ENCODE measurements around the gene DNAH10.

DNA sequence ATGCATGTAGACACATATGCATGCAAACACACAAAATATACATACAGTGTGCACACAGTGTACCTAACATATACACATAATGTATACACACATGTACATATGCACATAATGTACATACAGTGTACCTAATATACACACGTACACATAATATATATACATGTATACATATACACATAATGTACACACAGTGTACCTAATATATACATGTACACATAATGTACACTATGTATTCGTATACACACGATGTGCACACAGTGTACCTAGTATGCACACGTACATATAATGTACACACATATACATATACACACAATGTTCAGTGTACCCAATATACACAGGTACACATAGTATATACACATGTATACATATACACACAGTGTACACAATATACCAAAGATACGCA, 70.0 kb downstream of the DNAH10 start:
- TF ChIP-seq, protein P1, sequence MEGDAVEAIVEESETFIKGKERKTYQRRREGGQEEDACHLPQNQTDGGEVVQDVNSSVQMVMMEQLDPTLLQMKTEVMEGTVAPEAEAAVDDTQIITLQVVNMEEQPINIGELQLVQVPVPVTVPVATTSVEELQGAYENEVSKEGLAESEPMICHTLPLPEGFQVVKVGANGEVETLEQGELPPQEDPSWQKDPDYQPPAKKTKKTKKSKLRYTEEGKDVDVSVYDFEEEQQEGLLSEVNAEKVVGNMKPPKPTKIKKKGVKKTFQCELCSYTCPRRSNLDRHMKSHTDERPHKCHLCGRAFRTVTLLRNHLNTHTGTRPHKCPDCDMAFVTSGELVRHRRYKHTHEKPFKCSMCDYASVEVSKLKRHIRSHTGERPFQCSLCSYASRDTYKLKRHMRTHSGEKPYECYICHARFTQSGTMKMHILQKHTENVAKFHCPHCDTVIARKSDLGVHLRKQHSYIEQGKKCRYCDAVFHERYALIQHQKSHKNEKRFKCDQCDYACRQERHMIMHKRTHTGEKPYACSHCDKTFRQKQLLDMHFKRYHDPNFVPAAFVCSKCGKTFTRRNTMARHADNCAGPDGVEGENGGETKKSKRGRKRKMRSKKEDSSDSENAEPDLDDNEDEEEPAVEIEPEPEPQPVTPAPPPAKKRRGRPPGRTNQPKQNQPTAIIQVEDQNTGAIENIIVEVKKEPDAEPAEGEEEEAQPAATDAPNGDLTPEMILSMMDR (conservative IDR thresholded peaks at IDR 0.05; ENCODE audit: low read length) = no peak
- TF ChIP-seq EZH2phosphoT487 (IDR thresholded peaks at IDR 0.05; ENCODE audit: borderline replicate concordance, low read depth, low read length) = no peak
